HepG2 (cell line): ENCODE results near the gene RSBN1L. TPM values are rescaled to one million over a fixed set of nuclear protein-coding genes. Genes with fewer than 3 reads are reported as not detected.
A peak's percentile ranks its signal among the peaks of the same experiment; 100 is the strongest.

Experiments
- ATAC-seq: fragments of 200-7000 bp; cut with Tn5 transposase; 3 replicates; pipeline ENCODE4 v1.9.1; 2020; ENCODE audit warnings: mild to moderate bottlenecking, moderate library complexity
- BruUV-seq: library from RNA; stranded (reverse); fragments of 400-500 nt; replicated peaks from 2 replicates; lab custom pipeline; 2021; lab: Mats Ljungman, UMichigan
- CTCF ChIA-PET: fragments of 300-600 bp; formaldehyde crosslinking; extraction: SDS; loops from one replicate; lab custom pipeline; 2021; ENCODE audit warnings: low total read pairs, inconsistent platforms, low intra/inter-chr PET ratio; lab: Yijun Ruan, JAX
- POLR2A ChIA-PET: fragments of 350-600 bp; sonication (Branson Sonifier 250); formaldehyde crosslinking; loops from one replicate; lab custom pipeline; 2020; ENCODE audit warnings: antibody characterized with exemption, inconsistent platforms; lab: Yijun Ruan, JAX
- DNase-seq: peaks from one replicate; pipeline ENCODE4 v3.0.0-alpha.2; 2015; ENCODE audit warnings: low spot score
- FAIRE-seq: peaks from 3 replicates; lab custom pipeline; 2011; peaks lifted over from hg19 to GRCh38; lab: Jason Lieb, UNC
- H2AFZ ChIP-seq: one replicate; pipeline ENCODE4 v1.6.1; 2011; ENCODE audit warnings: low read length, inconsistent platforms
- H3K27ac ChIP-seq: fragments of 300-600 bp; 3 replicates; pipeline ENCODE4 v1.8.0; 2011; ENCODE audit warnings: mixed run types, mild to moderate bottlenecking, mixed read lengths, low read length, inconsistent platforms; ENCODE audit not compliant: insufficient read depth; ENCODE audit errors: extremely low read length
- H3K27me3 ChIP-seq, 2 experiments: fragments of 200-600 bp in 1 of 2; 2 replicates in 1 of 2; 3 replicates in 1 of 2; pipeline versions ENCODE4 v1.6.0 to v1.8.0; 2011; ENCODE audit warnings: low read length in 2 of 2, mild to moderate bottlenecking in 2 of 2, moderate library complexity in 2 of 2, inconsistent platforms in 1 of 2; ENCODE audit not compliant: insufficient read depth in 2 of 2, control insufficient read depth in 1 of 2
- H3K36me3 ChIP-seq, 2 experiments: fragments of 200-600 bp in 1 of 2; replicated peaks in 1 of 2; 2 replicates in 1 of 2; 3 replicates in 1 of 2; pipeline versions ENCODE4 v1.5.1 to v1.8.0; 2011; ENCODE audit warnings: low read length in 2 of 2, inconsistent platforms in 1 of 2; ENCODE audit not compliant: insufficient read depth in 2 of 2, control insufficient read depth in 1 of 2
- H3K4me1 ChIP-seq: 2 replicates; pipeline ENCODE4 v1.5.1; 2012; ENCODE audit warnings: low read length, inconsistent platforms; ENCODE audit not compliant: insufficient read depth
- H3K4me2 ChIP-seq: 2 replicates; pipeline ENCODE4 v1.6.0; 2011; ENCODE audit warnings: low read depth, low read length, inconsistent platforms
- H3K4me3 ChIP-seq, 3 experiments: fragments of 200-600 bp in 1 of 3; sonication (generic), shearing (Covaris generic) in 1 of 3; replicated peaks in 1 of 3; 2 replicates each; pipeline ENCODE4 v1.5.1; 2011 to 2016; ENCODE audit warnings: low read length in 3 of 3, inconsistent platforms in 2 of 3, low read depth in 2 of 3, mild to moderate bottlenecking in 2 of 3, control low read depth in 1 of 3, mixed read lengths in 1 of 3; ENCODE audit not compliant: insufficient read depth in 1 of 3
- H3K79me2 ChIP-seq: one replicate; pipeline ENCODE4 v1.6.1; 2011; ENCODE audit warnings: low read length, inconsistent platforms; ENCODE audit not compliant: insufficient read depth
- H3K9ac ChIP-seq: 2 replicates; pipeline ENCODE4 v1.6.0; 2011; ENCODE audit warnings: mild to moderate bottlenecking, low read depth, low read length, inconsistent platforms; ENCODE audit not compliant: insufficient read depth
- H3K9me3 ChIP-seq: 2 replicates; pipeline ENCODE4 v1.5.1; 2012; ENCODE audit warnings: mild to moderate bottlenecking, low read length
- H4K20me1 ChIP-seq: 2 replicates; pipeline ENCODE4 v1.6.0; 2011; ENCODE audit warnings: inconsistent platforms, mild to moderate bottlenecking, low read length, moderate library complexity; ENCODE audit not compliant: insufficient read depth
- AHR ChIP-seq: IDR thresholded peaks from 2 replicates; pipeline ENCODE4 v1.6.1; 2018; ENCODE audit warnings: missing genetic modification reagents, missing compliant biosample characterization
- CREB3 ChIP-seq: sonication (generic); formaldehyde crosslinking; IDR thresholded peaks from 2 replicates; pipeline ENCODE4 v1.5.0; 2020; ENCODE audit warnings: missing genetic modification reagents
- HNRNPL ChIP-seq: fragments of 200-400 bp; formaldehyde crosslinking; IDR thresholded peaks from 2 replicates; pipeline ENCODE4 v1.6.1; 2017; ENCODE audit warnings: mild to moderate bottlenecking, low read depth, low read length
- LRRFIP1 ChIP-seq: sonication (generic); formaldehyde crosslinking; conservative IDR thresholded peaks from 2 replicates; pipeline ENCODE4 v1.4.0; 2020; ENCODE audit warnings: missing genetic modification reagents
- POLR2AphosphoS5 ChIP-seq: IDR thresholded peaks from 2 replicates; pipeline ENCODE4 v1.6.1; 2012; ENCODE audit warnings: low read depth, low read length
- RBM22 ChIP-seq: fragments of 200-400 bp; formaldehyde crosslinking; optimal IDR thresholded peaks from 2 replicates; pipeline ENCODE3; 2017; ENCODE audit warnings: mild to moderate bottlenecking, low read length, moderate library complexity
- ZNF589 ChIP-seq: sonication (generic); formaldehyde crosslinking; conservative IDR thresholded peaks from 2 replicates; pipeline ENCODE4 v1.8.0; 2022; ENCODE audit warnings: mild to moderate bottlenecking, moderate library complexity, missing genetic modification reagents
- ZNF703 ChIP-seq: sonication (generic); formaldehyde crosslinking; IDR thresholded peaks from 2 replicates; pipeline ENCODE4 v1.5.1; 2020; ENCODE audit warnings: missing genetic modification reagents, mild to moderate bottlenecking, moderate library complexity, borderline replicate concordance
- ZNF850 ChIP-seq: sonication (generic); formaldehyde crosslinking; conservative IDR thresholded peaks from 2 replicates; pipeline ENCODE4 v1.9.0; 2021; ENCODE audit warnings: mild to moderate bottlenecking, missing genetic modification reagents
- WGBS: methylation state at CpG from one replicate; pipeline ENCODE4 v1.1.6; 2017; ENCODE audit warnings: low lambda C conversion rate; 5-methylcytosine and 5-hydroxymethylcytosine counted together
- in situ Hi-C: cut with HindIII; loops from 2 replicates; pipeline ENCODE4 v1.10.0; 2017; ENCODE audit warnings: low pct_unique_long_range_greater_than_20kb; ENCODE audit not compliant: extremely low pct_ligation_motif_present
- intact Hi-C: fragments of 100-400 bp; cut with micrococcal nuclease; formaldehyde crosslinking; loops from one replicate; pipeline ENCODE4 v1.10.0; 2022; ENCODE audit not compliant: unreplicated experiment
- polyA plus RNA-seq, 8 experiments: library from polyadenylated mRNA; depleted of rRNA in 3 of 8; stranded (reverse) in 7 of 8; unstranded in 1 of 8; fragments of >200 nt; fragmentation: Illumina TruSeq in 4 of 8; extraction: Trizol in 4 of 8; gene quantifications; 2 replicates each; pipeline versions ENCODE4 v1.2.1 to v1.2.3, GENCODE V29; 2011 to 2016; ENCODE audit warnings: low read depth in 4 of 8, missing spikeins in 1 of 8, mixed read lengths in 1 of 8; ENCODE audit not compliant: insufficient read depth in 1 of 8
- total RNA-seq, 5 experiments: library from RNA; depleted of rRNA; stranded (reverse); fragments of >200 nt; fragmentation: Illumina TruSeq; extraction: Trizol; gene quantifications; 2 replicates each; pipeline ENCODE4 v1.2.3, GENCODE V29; 2016; ENCODE audit warnings: low read depth in 1 of 5

The RSBN1L gene
- total and polyA plus RNA-seq, 2 of the 13 experiments (the other 11 are each of a cell fraction or from before 2014, with no cell fraction given): 7.7 to 21.3 TPM

- TF ChIP-seq POLR2AphosphoS5: no peak
- no peak for TF ChIP-seq ZNF703 (CRISPR knock-in tag)
- no peak for TF ChIP-seq AHR
Observed at GRCh38 chr7:77702513-77702912, 6.3 kb downstream of the RSBN1L start (continued).

GRCh38 chr7:77702968-77703472, 6.8 kb downstream of the RSBN1L start:
- TF ChIP-seq CREB3 (CRISPR knock-in tag) (no peak), HNRNPL (no peak), LRRFIP1 (CRISPR knock-in tag) (no peak), RBM22 (no peak), ZNF850 (CRISPR knock-in tag) (no peak), ZNF589 (CRISPR knock-in tag) (no peak)
- in situ Hi-C loops: no loop called here
- no TSS peak for BruUV-seq
- ChIA-PET CTCF (no interaction called here), POLR2A (interaction anchor here (0.9 kb wide), 1 partner anchor 9 kb away, joined by 3 read pairs; no protein-coding TSS in a partner anchor)
- no peaks in the 10 kb centered on the region for H3K9me3 ChIP-seq
- no peak overlapping the region for H3K27ac ChIP-seq
- no peak overlapping the region for H2AFZ ChIP-seq
- H3K4me3 ChIP-seq: no peak overlapping the region
- no peak for FAIRE-seq
- peaks cover 0 to 20% of the 10 kb centered on the region in 2 experiments; a peak in 2 of 5 replicates for H3K36me3 ChIP-seq
- peaks cover 95% of the 10 kb centered on the region for H3K79me2 ChIP-seq
- H3K9ac ChIP-seq: no peak overlapping the region
- intact Hi-C loops: no loop called here
- no peaks in the 10 kb centered on the region for H3K27me3 ChIP-seq
- H4K20me1 ChIP-seq: peaks cover 30% of the 10 kb centered on the region
- H3K4me2 ChIP-seq: peak overlapping the region; percentile 23; the same call in 1 of the 2 replicates
- peak; percentile 62; the same call in 2 of the 3 replicates for ATAC-seq
- DNase-seq: no peak
- WGBS: 93% methylated on average over 3 of the region's 3 CpGs
- peaks cover 53% of the 10 kb centered on the region for H3K4me1 ChIP-seq
